HUES64 (cell line): ENCODE results near the gene KCNH6.

Experiments used
- H3K27ac ChIP-seq: 2 replicates; pipeline ENCODE4 v1.7.0; 2013; ENCODE audit warnings: low read depth, low read length, inconsistent platforms
- H3K27me3 ChIP-seq: 2 replicates; pipeline ENCODE4 v1.6.1; 2013; ENCODE audit warnings: mild to moderate bottlenecking, low read length; ENCODE audit not compliant: insufficient read depth
- H3K36me3 ChIP-seq: 2 replicates; pipeline ENCODE4 v1.6.1; 2013; ENCODE audit warnings: mild to moderate bottlenecking, low read length; ENCODE audit not compliant: insufficient read depth
- H3K4me1 ChIP-seq: 2 replicates; pipeline ENCODE4 v1.6.1; 2013; ENCODE audit warnings: mild to moderate bottlenecking, low read length, moderate library complexity; ENCODE audit not compliant: insufficient read depth
- H3K4me3 ChIP-seq: 2 replicates; pipeline ENCODE4 v1.5.1; 2013; ENCODE audit warnings: mild to moderate bottlenecking, low read length, moderate library complexity
- H3K9ac ChIP-seq: 2 replicates; pipeline ENCODE4 v1.6.1; 2013; ENCODE audit warnings: mild to moderate bottlenecking, low read depth, low read length
- H3K9me3 ChIP-seq: 2 replicates; pipeline ENCODE4 v1.6.1; 2013; ENCODE audit warnings: low read depth, low read length; ENCODE audit not compliant: insufficient read depth
- WGBS: fragments of 150-250, 120-280 bp; methylation state at CpG from one replicate; pipeline ENCODE4 v1.1.7; 2013; ENCODE audit warnings: missing lambda C conversion rate; 5-methylcytosine and 5-hydroxymethylcytosine counted together

KCNH6 gene

DNA sequence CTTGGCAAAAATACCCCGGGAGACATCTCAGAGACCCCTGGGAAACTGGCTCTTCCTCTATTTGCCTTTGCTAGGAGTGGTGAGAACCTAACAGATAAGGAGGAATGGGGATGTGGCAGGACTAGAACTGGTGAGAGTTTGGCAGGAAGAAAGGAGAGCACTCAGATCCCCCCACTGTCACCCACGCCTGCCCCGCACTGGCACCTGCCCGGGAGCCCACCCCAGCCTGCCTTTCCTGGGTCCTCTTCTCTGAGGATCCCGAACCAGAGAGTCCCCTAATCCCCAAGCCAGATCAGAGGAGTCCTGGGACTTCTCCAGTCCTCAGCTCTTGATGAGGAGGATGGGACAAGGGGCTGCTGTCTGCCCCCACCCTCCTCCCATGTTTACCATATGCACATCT, 3.7 kb downstream of the KCNH6 start:
- Histone ChIP-seq H3K9me3 (no peaks in the 10 kb centered on the region), H3K27ac (no peak overlapping the region), H3K27me3 (peaks cover 12% of the 10 kb centered on the region; the same call in 1 of the 2 replicates), H3K36me3 (no peaks in the 10 kb centered on the region), H3K9ac (no peak overlapping the region), H3K4me1 (no peaks in the 10 kb centered on the region), H3K4me3 (no peak overlapping the region)
- 93% methylated on average over 5 of the region's 5 CpGs for whole genome bisulfite sequencing

- WGBS = 91% methylated on average over 9 of the region's 9 CpGs
- no peaks in the 10 kb centered on the region for H3K9me3 ChIP-seq
- no peaks in the 10 kb centered on the region for H3K36me3 ChIP-seq
- peaks cover 12% of the 10 kb centered on the region; the same call in 1 of the 2 replicates for H3K27me3 ChIP-seq
- no peak overlapping the region for H3K27ac ChIP-seq
- H3K4me1 ChIP-seq = no peaks in the 10 kb centered on the region
- H3K4me3 ChIP-seq = no peak overlapping the region
- no peak overlapping the region for H3K9ac ChIP-seq
These were observed 5.0 kb downstream of the KCNH6 start for GRCh38 chr17:63528183-63528582.

DNA sequence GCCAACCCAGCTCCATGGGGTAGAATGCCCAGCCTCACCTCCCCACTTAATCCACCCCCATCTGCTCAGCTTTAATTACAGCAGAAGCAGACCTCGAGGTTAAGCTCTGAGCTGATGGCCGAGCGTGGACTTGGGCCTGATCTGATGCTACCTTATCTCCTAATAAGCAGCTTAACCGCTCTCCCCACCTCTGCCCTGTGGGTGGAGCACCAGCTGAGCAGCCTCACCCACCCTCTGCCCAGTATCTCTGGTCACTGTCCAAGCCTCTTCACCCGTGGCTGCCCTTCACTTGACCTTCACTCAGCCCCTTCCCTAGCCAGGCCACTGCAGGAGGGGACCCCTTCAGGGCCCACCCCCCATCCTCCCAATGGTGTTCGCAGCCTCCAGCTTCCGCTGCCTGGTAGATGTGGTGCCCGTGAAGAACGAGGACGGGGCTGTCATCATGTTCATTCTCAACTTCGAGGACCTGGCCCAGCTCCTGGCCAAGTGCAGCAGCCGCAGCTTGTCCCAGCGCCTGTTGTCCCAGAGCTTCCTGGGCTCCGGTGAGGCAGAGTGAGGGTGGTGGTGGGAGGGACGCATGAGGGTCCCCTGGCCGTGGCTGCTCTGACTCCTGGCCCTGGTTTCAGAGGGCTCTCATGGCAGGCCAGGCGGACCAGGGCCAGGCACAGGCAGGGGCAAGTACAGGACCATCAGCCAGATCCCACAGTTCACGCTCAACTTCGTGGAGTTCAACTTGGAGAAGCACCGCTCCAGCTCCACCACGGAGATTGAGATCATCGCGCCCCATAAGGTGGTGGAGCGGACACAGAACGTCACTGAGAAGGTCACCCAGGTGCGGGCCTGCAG, 6.8 kb downstream of the KCNH6 start:
- Histone ChIP-seq H3K4me1 (no peaks in the 10 kb centered on the region), H3K27ac (no peak overlapping the region), H3K36me3 (no peaks in the 10 kb centered on the region), H3K9me3 (no peaks in the 10 kb centered on the region), H3K9ac (no peak overlapping the region), H3K4me3 (no peak overlapping the region), H3K27me3 (no peaks in the 10 kb centered on the region; the same call in 1 of the 2 replicates)
- 92% methylated on average over 26 of the region's 26 CpGs for WGBS

DNA sequence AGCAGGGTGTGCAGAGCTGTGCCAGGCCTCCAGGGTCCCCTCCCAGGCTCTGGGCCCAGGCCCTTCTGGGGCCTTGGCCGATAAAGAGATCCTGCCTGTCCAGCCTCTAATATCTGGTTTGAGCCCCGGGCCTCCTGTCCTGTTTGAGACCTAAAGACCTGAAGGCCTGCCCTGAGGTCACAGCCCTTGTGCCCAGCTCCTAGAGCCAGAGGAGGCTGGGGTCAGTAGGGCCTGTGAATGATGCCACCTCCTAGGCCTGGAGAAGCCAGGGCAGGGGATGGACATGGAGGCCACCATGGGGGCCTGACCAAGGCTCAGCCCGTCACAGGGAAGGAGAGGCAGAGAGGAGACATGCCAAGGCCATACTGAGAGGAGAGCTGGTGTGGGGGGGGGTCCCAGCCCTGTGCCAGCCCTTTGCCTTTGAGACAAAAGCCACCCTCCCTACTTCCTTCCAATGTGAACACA, 7.4 kb downstream of the KCNH6 start:
- Histone ChIP-seq H3K27ac (no peak overlapping the region), H3K36me3 (no peaks in the 10 kb centered on the region), H3K27me3 (no peaks in the 10 kb centered on the region; the same call in 1 of the 2 replicates), H3K9ac (no peak overlapping the region), H3K4me1 (no peaks in the 10 kb centered on the region), H3K4me3 (no peak overlapping the region), H3K9me3 (no peaks in the 10 kb centered on the region)
- 92% methylated on average over 3 of the region's 3 CpGs for WGBS

GRCh38 chr17:63531022-63531965, 8.1 kb downstream of the KCNH6 start:
- H3K27ac ChIP-seq = no peak overlapping the region
- no peaks in the 10 kb centered on the region; the same call in 1 of the 2 replicates for H3K27me3 ChIP-seq
- H3K4me1 ChIP-seq = no peaks in the 10 kb centered on the region
- no peaks in the 10 kb centered on the region for H3K9me3 ChIP-seq
- 95% methylated on average over 10 of the region's 10 CpGs for WGBS
- no peak overlapping the region for H3K9ac ChIP-seq
- no peaks in the 10 kb centered on the region for H3K36me3 ChIP-seq
- no peak overlapping the region for H3K4me3 ChIP-seq

- Histone ChIP-seq H3K27me3 (peaks cover 17% of the 10 kb centered on the region), H3K4me3 (no peak overlapping the region), H3K9me3 (no peaks in the 10 kb centered on the region), H3K27ac (no peak overlapping the region), H3K9ac (no peak overlapping the region), H3K4me1 (no peaks in the 10 kb centered on the region), H3K36me3 (no peaks in the 10 kb centered on the region)
- WGBS = 92% methylated on average over 20 of the region's 20 CpGs
These were observed 10.4 kb downstream of the KCNH6 start for GRCh38 chr17:63533433-63534077.

DNA sequence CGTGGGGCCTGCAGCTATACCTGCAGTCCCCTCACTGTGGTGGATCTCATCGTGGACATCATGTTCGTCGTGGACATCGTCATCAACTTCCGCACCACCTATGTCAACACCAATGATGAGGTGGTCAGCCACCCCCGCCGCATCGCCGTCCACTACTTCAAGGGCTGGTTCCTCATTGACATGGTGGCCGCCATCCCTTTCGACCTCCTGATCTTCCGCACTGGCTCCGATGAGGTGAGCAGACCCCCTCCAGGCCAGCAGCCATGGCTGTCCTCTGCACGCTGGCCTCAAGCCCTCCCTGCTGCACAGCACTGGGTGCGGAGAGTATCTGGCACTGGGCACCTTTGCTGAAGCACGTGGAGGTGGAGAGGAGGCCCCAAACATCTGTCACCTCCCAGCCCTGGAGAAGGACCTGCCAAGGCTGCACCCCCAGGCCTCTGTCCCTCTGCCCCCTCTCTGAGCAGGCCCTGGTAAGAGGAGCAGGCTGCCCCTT, 11.0 kb downstream of the KCNH6 start:
- no peak overlapping the region for H3K27ac ChIP-seq
- H3K4me1 ChIP-seq = no peaks in the 10 kb centered on the region
- no peak overlapping the region for H3K4me3 ChIP-seq
- peaks cover 22% of the 10 kb centered on the region for H3K27me3 ChIP-seq
- H3K9me3 ChIP-seq = no peaks in the 10 kb centered on the region
- 95% methylated on average over 17 of the region's 17 CpGs for WGBS
- H3K9ac ChIP-seq = no peak overlapping the region
- no peaks in the 10 kb centered on the region for H3K36me3 ChIP-seq

DNA sequence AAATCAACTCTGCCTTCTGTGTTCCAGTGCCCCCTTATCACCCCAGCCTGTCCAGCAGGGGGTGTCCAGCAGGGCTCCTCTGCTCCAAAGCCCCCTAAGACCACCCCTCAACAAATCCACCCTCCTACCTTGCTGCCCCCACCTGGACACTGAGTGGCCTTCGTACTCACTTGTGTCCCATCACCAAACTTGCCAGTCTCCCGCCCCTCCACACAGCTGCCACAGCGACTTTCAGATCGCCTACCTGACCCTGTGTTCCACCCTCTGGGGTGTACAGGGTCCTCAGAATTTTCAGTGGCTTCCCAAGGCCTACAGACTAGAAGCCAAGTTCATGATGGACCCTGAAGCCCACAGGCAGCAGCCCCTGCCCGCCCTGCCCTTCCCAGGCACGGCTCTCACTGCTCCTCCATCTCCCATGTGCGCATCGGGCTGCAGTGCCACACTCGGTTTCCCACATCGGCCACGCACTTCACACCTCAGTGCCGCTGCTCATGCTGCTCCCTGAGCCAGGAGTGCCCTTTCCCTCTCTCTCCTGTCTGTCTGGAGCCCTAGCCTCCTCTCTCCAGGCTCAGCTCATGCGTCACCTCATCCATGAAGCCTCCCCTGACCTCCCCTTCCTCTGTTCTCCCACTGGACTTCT, 11.8 kb downstream of the KCNH6 start:
- Histone ChIP-seq H3K4me3 (no peak overlapping the region), H3K4me1 (no peaks in the 10 kb centered on the region), H3K27me3 (peaks cover 30% of the 10 kb centered on the region), H3K9me3 (no peaks in the 10 kb centered on the region), H3K36me3 (no peaks in the 10 kb centered on the region), H3K27ac (no peak overlapping the region), H3K9ac (no peak overlapping the region)
- 90% methylated on average over 13 of the region's 13 CpGs for WGBS

- peaks cover 30% of the 10 kb centered on the region for H3K27me3 ChIP-seq
- no peaks in the 10 kb centered on the region for H3K4me1 ChIP-seq
- H3K36me3 ChIP-seq = no peaks in the 10 kb centered on the region
- 96% methylated on average over 24 of the region's 24 CpGs for WGBS
- H3K27ac ChIP-seq = no peak overlapping the region
- no peak overlapping the region for H3K9ac ChIP-seq
- no peaks in the 10 kb centered on the region for H3K9me3 ChIP-seq
- H3K4me3 ChIP-seq = no peak overlapping the region
These were observed 12.5 kb downstream of the KCNH6 start for GRCh38 chr17:63535640-63536039.

DNA sequence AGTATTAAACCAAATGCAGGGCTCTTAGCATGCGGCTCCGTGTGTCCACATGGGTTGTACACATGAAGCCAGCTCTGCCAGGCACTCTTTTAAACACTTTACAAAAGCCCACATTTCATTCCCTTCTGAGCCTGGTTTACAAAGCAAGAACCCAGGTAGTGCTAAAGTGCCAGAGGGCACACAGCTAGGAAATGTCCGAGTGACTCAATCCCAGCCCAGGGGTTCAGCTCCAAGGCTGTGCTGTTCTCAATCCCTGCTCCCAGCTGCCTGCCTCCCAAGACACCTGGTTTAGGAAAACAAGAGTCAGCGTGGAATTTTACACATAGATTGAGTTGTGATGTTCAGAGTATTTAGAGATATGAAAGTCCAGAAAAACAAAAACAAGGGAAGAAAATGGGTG, 13.8 kb downstream of the KCNH6 start:
- H3K36me3 ChIP-seq = no peaks in the 10 kb centered on the region
- WGBS = 91% methylated on average over 4 of the region's 4 CpGs
- no peak overlapping the region for H3K4me3 ChIP-seq
- peaks cover 30% of the 10 kb centered on the region for H3K27me3 ChIP-seq
- no peaks in the 10 kb centered on the region for H3K4me1 ChIP-seq
- H3K27ac ChIP-seq = no peak overlapping the region
- H3K9me3 ChIP-seq = no peaks in the 10 kb centered on the region
- no peak overlapping the region for H3K9ac ChIP-seq
